DND-41 (cell line): Measurements from ENCODE around the gene POLR3B.
"Not testable (repeated sequence)": the region's sequence is repeated elsewhere in the genome, so short reads cannot be mapped to it uniquely, and the experiment has no call there.

ENCODE experiments used
- ATAC-seq: fragments of 200-7000 bp; cut with Tn5 transposase; 3 replicates; pipeline ENCODE4 v1.9.1; 2021; ENCODE audit warnings: low read depth; ENCODE audit not compliant: insufficient read depth
- DNase-seq: peaks from one replicate; pipeline ENCODE4 v3.0.0-alpha.2; 2020
- H2AFZ ChIP-seq: 2 replicates; pipeline ENCODE4 v1.6.0; 2012; ENCODE audit warnings: low read depth, low read length
- H3K27ac ChIP-seq: 2 replicates; pipeline ENCODE4 v1.5.1; 2012; ENCODE audit warnings: low read length, inconsistent platforms
- H3K27me3 ChIP-seq: fragments of 200-600 bp; sonication (generic); 2 replicates; pipeline ENCODE4 v1.6.0; 2012; ENCODE audit warnings: low read length, mild to moderate bottlenecking, inconsistent platforms; ENCODE audit not compliant: insufficient read depth, poor library complexity
- H3K36me3 ChIP-seq: 2 replicates; pipeline ENCODE4 v1.5.1; 2012; ENCODE audit warnings: low read length, inconsistent platforms; ENCODE audit not compliant: insufficient read depth
- H3K4me1 ChIP-seq: 2 replicates; pipeline ENCODE4 v1.5.1; 2012; ENCODE audit warnings: mild to moderate bottlenecking, low read length; ENCODE audit not compliant: insufficient read depth
- H3K4me2 ChIP-seq: 2 replicates; pipeline ENCODE4 v1.6.0; 2012; ENCODE audit warnings: mild to moderate bottlenecking, moderate library complexity, low read length, inconsistent platforms; ENCODE audit not compliant: insufficient read depth
- H3K4me3 ChIP-seq, 2 experiments: fragments of 200-600 bp in 1 of 2; shearing (Covaris generic) in 1 of 2; 2 replicates each; pipeline ENCODE4 v1.5.1; 2012 to 2016; ENCODE audit warnings: inconsistent platforms in 2 of 2, low read length in 2 of 2, mild to moderate bottlenecking in 2 of 2, low read depth in 1 of 2, moderate library complexity in 1 of 2
- H3K79me2 ChIP-seq: 2 replicates; pipeline ENCODE4 v1.6.0; 2012; ENCODE audit warnings: low read length, inconsistent platforms; ENCODE audit not compliant: insufficient read depth
- H3K9ac ChIP-seq: 2 replicates; pipeline ENCODE4 v1.6.0; 2012; ENCODE audit warnings: low read depth, mild to moderate bottlenecking, inconsistent platforms, low read length, moderate library complexity
- H3K9me3 ChIP-seq: 2 replicates; pipeline ENCODE4 v1.5.1; 2012; ENCODE audit warnings: low read length, moderate library complexity, mild to moderate bottlenecking, inconsistent platforms; ENCODE audit not compliant: insufficient read depth, severe bottlenecking
- H4K20me1 ChIP-seq: 2 replicates; pipeline ENCODE4 v1.6.0; 2012; ENCODE audit warnings: low read length; ENCODE audit not compliant: insufficient read depth
- CTCF ChIP-seq: IDR thresholded peaks from 2 replicates; pipeline ENCODE4 v1.5.1; 2012; ENCODE audit warnings: borderline replicate concordance, low read length, moderate library complexity, mild to moderate bottlenecking; ENCODE audit not compliant: poor library complexity, severe bottlenecking; ENCODE audit errors: extremely low read depth
- EZH2 ChIP-seq: IDR thresholded peaks from 3 replicates; pipeline ENCODE4 v1.6.1; 2012; ENCODE audit warnings: borderline replicate concordance, low read depth, mild to moderate bottlenecking, moderate library complexity, low read length, inconsistent platforms; ENCODE audit not compliant: severe bottlenecking

POLR3B gene

GRCh38 chr12:106369624-106370346 lies 12.2 kb downstream of the POLR3B start:
- Histone ChIP-seq H3K36me3 (peaks cover 26% of the 10 kb centered on the region), H3K4me3 (no peak overlapping the region), H3K27ac (no peak overlapping the region), H2AFZ (no peak overlapping the region), H3K4me2 (no peak overlapping the region), H3K79me2 (no peaks in the 10 kb centered on the region), H3K9ac (no peak overlapping the region), H3K4me1 (no peaks in the 10 kb centered on the region), H3K9me3 (no peaks in the 10 kb centered on the region), H4K20me1 (no peaks in the 10 kb centered on the region), H3K27me3 (no peaks in the 10 kb centered on the region)
- ATAC-seq = no peak
- no peak for DNase-seq
- no peak for TF ChIP-seq CTCF
- no peak for TF ChIP-seq EZH2

GRCh38 chr12:106378788-106379187 lies 21.2 kb downstream of the POLR3B start:
- peaks cover 47% of the 10 kb centered on the region; the same call in 1 of the 2 replicates for H3K36me3 ChIP-seq
- H3K4me3 ChIP-seq = no peak overlapping the region; a peak in 1 of 4 replicates
- ATAC-seq (peak; percentile 74), DNase-seq (no peak)
- peak overlapping the region; percentile 38; the same call in 1 of the 2 replicates for H3K4me2 ChIP-seq
- no peak overlapping the region for H3K9ac ChIP-seq
- peak overlapping the region; percentile 66 for H3K27ac ChIP-seq
- H2AFZ ChIP-seq = 0 out of 2 replicates have a peak overlapping the region, but pooled peaks have one; percentile 6
- H3K4me1 ChIP-seq = peaks cover 24% of the 10 kb centered on the region
- TF ChIP-seq EZH2 (no peak), CTCF (no peak)
- no peaks in the 10 kb centered on the region for H3K27me3 ChIP-seq
- H4K20me1 ChIP-seq = no peaks in the 10 kb centered on the region
- H3K9me3 ChIP-seq = no peaks in the 10 kb centered on the region
- no peaks in the 10 kb centered on the region for H3K79me2 ChIP-seq

GRCh38 chr12:106380954-106381353 lies 23.4 kb downstream of the POLR3B start:
- DNase-seq (no peak), ATAC-seq (no peak)
- peaks cover 42% of the 10 kb centered on the region; the same call in 1 of the 2 replicates for H3K36me3 ChIP-seq
- no peak for TF ChIP-seq EZH2
- TF ChIP-seq CTCF = no peak
- H3K27me3 ChIP-seq = no peaks in the 10 kb centered on the region
- no peak overlapping the region for H3K27ac ChIP-seq
- no peaks in the 10 kb centered on the region for H3K79me2 ChIP-seq
- no peak overlapping the region for H3K4me3 ChIP-seq
- H3K4me1 ChIP-seq = peaks cover 24% of the 10 kb centered on the region
- H3K9ac ChIP-seq = no peak overlapping the region
- H3K4me2 ChIP-seq = no peak overlapping the region
- H3K9me3 ChIP-seq = no peaks in the 10 kb centered on the region
- H2AFZ ChIP-seq = no peak overlapping the region
- H4K20me1 ChIP-seq = no peaks in the 10 kb centered on the region

GRCh38 chr12:106381866-106382265 lies 24.3 kb downstream of the POLR3B start:
- peaks cover 24% of the 10 kb centered on the region for H3K4me1 ChIP-seq
- not testable (repeated sequence) for H3K9me3 ChIP-seq, H4K20me1 ChIP-seq, H3K9ac ChIP-seq, H3K27ac ChIP-seq, ATAC-seq, H2AFZ ChIP-seq, H3K4me3 ChIP-seq, DNase-seq, H3K27me3 ChIP-seq, H3K4me2 ChIP-seq, H3K79me2 ChIP-seq
- peaks cover 40% of the 10 kb centered on the region for H3K36me3 ChIP-seq
